Ovary (tissue), 3 donors: ENCODE results near the gene KRT17.

Experiments used
- EP300 ChIP-seq: sonication (generic); formaldehyde crosslinking; IDR thresholded peaks from one replicate; pipeline ENCODE4 v1.6.1; 2017; ENCODE audit warnings: antibody characterized with exemption
- TF ChIP-seq, protein P1 (sequence below), 3 donors: fragments of 450-650 bp in 2 of 3; fragments of 200-600 bp in 1 of 3; IDR thresholded peaks; one replicate each; pipeline versions ENCODE4 v1.5.1 to v1.8.0; 2016 to 2022; ENCODE audit warnings: antibody characterized with exemption in 3 of 3, mild to moderate bottlenecking in 1 of 3
- donor health status: DM: no; HTN: no; CAD: no.

DNA sequence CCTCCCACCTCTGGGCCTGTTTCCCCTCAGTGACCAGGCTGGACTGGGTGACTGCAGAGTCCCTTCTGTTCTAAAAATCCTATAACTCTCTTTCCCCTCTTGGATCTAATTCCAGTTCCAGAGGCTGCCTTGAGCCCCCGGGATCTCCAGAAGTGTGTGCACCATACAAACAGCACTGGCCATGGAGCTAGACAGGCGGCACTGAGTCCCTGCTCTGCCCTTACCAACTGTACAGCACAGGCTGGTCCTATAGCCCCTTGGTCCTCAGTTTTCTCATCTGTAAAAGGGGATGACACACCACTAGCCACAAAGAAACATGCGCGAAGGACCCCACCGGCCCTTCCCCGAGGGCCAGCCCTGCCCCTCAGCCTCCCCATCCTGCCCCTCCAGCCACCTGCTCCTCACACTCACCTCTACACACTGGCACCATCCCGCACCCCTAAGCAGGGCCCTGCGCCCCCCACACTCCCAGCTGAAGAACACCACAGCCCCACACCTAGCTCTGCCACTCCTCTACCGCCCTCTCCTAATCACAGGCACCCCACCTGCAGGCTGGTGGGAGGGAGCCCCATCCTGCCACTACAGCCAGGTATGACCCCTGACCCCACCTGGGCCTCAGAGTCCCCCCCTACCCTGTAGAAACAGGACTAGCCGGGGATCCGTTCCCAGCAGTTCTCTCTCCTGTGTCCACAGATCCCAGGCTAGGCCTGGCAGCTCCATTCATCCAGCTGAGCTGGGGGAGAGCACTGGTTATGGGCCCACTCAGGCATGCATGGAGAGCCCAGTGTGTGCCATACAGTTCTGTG, 10.9 kb downstream of the KRT17 start:
- TF ChIP-seq, protein P1, sequence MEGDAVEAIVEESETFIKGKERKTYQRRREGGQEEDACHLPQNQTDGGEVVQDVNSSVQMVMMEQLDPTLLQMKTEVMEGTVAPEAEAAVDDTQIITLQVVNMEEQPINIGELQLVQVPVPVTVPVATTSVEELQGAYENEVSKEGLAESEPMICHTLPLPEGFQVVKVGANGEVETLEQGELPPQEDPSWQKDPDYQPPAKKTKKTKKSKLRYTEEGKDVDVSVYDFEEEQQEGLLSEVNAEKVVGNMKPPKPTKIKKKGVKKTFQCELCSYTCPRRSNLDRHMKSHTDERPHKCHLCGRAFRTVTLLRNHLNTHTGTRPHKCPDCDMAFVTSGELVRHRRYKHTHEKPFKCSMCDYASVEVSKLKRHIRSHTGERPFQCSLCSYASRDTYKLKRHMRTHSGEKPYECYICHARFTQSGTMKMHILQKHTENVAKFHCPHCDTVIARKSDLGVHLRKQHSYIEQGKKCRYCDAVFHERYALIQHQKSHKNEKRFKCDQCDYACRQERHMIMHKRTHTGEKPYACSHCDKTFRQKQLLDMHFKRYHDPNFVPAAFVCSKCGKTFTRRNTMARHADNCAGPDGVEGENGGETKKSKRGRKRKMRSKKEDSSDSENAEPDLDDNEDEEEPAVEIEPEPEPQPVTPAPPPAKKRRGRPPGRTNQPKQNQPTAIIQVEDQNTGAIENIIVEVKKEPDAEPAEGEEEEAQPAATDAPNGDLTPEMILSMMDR (IDR thresholded peaks at IDR 0.05) = no peak
- no peak for TF ChIP-seq EP300
